Fibroblast of mammary gland (primary cell): ENCODE results near the gene MYO1D.

Source experiments
- DNase-seq: peaks from one replicate; pipeline ENCODE4 v3.0.0-alpha.2; 2010; ENCODE audit warnings: low read depth
- H3K4me3 ChIP-seq: 2 replicates; pipeline ENCODE4 v1.5.1; 2011; ENCODE audit warnings: low read depth, mild to moderate bottlenecking, low read length, moderate library complexity; ENCODE audit not compliant: control insufficient read depth
- TF ChIP-seq, protein P1 (sequence below): conservative IDR thresholded peaks from 2 replicates; pipeline ENCODE4 v1.5.1; 2011; ENCODE audit warnings: low read depth, low read length, inconsistent platforms; ENCODE audit not compliant: control insufficient read depth, insufficient read depth

Gene MYO1D

DNA sequence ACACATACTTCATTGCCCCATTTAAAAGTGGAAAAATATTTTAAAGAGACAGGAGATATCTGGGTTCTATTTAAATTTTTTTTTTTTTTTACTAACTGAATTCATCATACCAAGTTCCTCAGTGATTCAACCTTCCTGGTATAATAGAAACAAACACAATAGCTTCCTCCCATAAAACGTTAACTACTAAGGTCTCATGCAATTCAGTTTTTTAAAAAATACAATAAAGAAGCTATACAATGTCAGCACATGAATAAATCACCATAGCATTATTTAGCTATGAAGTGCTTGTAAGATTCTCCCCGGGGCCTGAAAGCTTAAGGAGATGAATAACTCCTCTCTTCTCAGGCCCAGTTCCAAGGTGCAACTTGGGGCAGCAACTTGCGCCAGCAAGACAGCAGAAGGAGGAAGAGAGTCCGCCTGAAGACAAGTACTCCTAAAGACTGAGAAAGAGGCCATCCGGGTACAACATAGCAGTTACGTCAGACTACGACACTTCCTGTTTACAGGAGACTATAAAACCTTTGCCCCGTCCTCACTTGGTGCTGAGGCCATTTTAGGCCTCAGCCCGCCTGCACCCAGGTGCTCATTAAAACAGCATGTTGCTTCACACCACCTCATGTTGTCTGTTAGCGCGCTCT lies 81.5 kb downstream of the MYO1D start:
- TF ChIP-seq, protein P1, sequence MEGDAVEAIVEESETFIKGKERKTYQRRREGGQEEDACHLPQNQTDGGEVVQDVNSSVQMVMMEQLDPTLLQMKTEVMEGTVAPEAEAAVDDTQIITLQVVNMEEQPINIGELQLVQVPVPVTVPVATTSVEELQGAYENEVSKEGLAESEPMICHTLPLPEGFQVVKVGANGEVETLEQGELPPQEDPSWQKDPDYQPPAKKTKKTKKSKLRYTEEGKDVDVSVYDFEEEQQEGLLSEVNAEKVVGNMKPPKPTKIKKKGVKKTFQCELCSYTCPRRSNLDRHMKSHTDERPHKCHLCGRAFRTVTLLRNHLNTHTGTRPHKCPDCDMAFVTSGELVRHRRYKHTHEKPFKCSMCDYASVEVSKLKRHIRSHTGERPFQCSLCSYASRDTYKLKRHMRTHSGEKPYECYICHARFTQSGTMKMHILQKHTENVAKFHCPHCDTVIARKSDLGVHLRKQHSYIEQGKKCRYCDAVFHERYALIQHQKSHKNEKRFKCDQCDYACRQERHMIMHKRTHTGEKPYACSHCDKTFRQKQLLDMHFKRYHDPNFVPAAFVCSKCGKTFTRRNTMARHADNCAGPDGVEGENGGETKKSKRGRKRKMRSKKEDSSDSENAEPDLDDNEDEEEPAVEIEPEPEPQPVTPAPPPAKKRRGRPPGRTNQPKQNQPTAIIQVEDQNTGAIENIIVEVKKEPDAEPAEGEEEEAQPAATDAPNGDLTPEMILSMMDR: no peak
- H3K4me3 ChIP-seq: no peak overlapping the region
- no peak for DNase-seq

DNA sequence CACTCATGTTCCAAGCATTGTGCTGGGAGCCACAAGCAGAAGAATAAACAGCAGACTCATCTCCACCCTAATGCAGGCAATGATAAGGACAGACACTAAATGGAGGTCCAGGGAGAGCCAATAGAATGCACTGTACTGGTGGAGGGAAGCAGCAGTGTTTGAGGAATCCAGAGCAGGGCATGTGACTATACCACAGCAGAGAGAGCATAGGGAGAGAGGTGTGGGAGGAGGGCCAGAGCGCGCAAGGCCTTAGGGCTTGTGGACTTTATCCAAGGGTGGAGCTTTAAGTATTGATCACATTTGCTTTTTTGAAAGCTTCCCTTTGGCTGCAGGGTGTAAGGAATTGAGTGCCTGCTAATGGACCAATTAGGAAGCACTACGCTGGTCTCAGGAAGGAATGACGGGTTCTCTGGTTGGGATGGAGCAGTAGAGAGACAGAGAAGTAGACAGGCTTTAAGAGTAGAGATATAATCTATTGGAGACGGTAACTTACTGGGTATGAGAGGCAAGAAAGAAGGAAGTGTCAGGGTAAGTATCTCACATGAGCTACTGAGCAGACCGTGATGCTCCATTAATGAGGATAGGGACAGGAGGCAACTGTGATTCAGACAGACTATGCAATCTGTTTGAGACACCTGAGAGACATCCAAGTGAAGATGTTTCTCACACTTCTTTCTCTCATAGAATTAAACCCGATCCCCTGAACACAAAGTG lies 82.2 kb downstream of the MYO1D start:
- TF ChIP-seq, protein P1: no peak
- DNase-seq: no peak
- no peak overlapping the region for H3K4me3 ChIP-seq

DNA sequence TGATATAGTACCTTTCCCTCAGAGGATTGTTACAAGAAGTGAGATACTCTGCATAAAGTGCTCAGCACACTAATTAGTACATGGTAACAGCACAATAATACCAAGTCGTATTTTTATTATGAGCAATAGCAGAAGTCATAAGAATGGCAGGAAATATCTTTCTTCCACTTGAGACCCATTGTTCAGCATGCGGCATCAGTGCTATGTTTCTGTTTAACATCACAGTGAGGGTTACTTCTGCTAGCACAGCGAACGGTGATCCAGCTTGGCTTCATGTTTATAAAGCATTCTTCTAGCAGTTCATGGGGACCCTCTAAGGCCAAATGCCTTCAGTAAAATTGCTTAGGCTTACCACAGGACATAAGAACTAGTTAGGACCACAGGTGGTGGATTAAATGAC lies 83.1 kb downstream of the MYO1D start:
- TF ChIP-seq, protein P1: no peak

DNA sequence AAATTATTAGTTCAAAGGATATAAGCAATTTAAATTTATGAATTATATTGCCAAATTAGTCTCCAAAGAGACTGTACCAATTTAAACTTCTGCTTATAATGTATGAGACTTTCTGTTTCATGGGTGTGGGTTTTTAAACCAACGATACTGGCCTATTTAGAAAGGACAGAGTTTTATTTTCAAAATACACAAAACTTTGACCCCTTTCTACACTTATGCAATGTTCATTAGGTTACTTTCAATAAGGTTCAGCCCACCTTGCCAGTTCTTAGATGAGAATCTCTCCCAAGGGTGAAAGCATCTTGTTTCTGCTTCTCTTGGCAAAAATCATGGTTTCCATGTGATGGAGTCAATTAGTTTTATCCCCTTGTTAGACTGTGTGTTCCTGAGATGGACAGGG lies 84.7 kb downstream of the MYO1D start:
- DNase-seq: no peak
- TF ChIP-seq, protein P1: no peak

More for the DNA sequence above, 83.1 kb downstream of the MYO1D start:
- H3K4me3 ChIP-seq: no peak overlapping the region
- no peak for DNase-seq

DNA sequence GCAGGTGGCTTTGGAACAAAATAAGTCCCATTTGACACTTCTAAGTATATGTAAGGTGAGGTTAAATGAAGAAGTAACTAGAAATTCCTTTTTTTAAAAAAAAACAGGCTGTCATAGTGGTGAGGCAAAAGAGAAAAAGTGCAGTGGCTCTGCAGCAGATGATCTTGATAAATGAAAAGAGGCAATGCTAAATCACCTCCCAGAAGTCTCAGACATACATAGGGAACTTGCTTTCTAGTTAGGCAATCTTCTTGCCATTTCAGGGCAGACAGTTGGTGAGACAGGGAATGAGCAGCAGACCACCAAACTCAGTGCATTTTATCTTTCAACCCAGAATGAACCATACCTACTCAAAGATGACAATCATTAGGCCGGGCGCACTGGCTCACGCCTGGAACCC lies 90.8 kb downstream of the MYO1D start:
- TF ChIP-seq, protein P1: no peak
- H3K4me3 ChIP-seq: no peak overlapping the region
- no peak for DNase-seq

More for the DNA sequence above, 84.7 kb downstream of the MYO1D start:
- no peak overlapping the region for H3K4me3 ChIP-seq

DNA sequence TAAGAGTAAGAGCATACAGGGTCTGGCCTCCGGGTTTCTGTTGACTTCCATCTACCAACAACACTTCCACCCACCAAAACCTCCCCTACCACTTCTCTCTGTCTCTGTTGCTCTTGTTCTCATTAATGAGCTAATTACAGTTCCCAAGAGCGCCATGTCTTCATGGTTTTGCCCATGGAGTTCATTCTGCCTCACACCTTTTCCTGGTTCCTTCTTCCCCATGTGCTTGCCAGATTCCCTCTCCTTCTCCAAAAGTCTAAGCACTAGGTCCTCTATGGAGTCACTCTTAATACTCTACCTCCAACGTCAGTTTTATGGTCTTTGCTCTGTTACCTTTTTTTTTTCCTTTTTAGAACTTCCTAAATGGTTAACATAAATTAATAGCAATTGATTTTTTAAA lies 92.8 kb downstream of the MYO1D start:
- no peak for DNase-seq
- no peak overlapping the region for H3K4me3 ChIP-seq
- TF ChIP-seq, protein P1: no peak
